CD4-positive, alpha-beta T cell treated with Interleukin-1 beta for 1 hour (primary cell): ENCODE data around the gene DNAJC12.
"Not testable (repeated sequence)": the region's sequence is repeated elsewhere in the genome, so short reads cannot be mapped to it uniquely, and the experiment has no call there.

ENCODE experiments used
- DNase-seq, 2 donors: peaks; one replicate each; pipeline ENCODE4 v3.0.0-alpha.2; 2020 to 2022

Gene DNAJC12

DNA sequence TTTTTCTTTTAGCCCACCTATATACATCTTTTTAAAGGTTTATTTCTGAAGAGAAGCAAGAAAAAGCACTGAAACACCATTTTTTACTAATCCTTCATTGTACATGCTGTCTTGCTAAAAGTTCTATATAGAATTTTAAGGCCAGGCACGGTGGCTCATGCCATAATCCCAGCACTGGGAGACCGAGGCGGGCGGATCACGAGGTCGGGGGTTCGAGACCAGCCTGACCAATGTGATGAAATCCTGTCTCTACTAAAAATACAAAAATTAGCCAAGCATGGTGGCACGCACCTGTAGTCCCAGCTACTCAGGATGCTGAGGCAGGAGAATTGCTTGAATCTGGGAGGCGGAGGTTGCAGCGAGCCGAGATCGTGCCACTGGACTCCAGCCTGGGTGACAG is 1.5 kb upstream of the DNAJC12 start:
- not testable (repeated sequence) for DNase-seq

DNA sequence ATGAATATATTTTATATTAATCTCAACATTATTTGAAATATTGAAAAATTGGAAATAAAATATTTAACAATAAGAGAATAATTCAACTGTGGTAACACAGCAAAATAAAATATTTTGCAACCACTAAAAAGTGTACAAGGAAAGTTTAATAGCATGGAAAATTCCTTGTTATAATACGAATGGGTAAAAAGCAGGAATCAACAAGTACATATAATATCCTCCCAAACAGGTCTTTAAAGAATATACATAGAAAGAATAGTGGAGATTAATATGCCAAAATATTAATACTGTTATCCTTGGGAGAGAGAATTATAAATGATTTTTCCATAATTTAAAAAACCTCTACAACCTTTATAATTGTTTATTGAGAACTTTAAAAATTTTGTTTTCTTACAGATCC is 1.0 kb downstream of the DNAJC12 start:
- no peak for DNase-seq

DNA sequence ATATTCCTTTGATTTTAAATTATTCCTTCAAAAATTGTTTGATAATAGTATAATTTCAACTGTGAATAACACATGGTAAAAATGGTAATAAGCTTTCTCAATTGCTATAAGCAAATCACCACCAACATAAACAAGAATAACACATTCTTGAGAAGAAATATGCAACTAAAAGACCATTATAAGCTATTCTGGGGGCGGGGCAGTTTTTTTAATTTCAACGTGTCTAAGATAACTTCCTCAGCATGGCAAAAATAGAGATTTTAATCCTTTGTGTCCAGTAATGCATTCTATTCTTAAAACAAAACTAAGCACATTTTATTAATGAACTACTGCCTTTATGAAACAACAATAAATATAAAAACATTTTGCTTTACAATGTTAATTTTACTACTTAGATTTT is 1.5 kb downstream of the DNAJC12 start:
- no peak for DNase-seq

DNA sequence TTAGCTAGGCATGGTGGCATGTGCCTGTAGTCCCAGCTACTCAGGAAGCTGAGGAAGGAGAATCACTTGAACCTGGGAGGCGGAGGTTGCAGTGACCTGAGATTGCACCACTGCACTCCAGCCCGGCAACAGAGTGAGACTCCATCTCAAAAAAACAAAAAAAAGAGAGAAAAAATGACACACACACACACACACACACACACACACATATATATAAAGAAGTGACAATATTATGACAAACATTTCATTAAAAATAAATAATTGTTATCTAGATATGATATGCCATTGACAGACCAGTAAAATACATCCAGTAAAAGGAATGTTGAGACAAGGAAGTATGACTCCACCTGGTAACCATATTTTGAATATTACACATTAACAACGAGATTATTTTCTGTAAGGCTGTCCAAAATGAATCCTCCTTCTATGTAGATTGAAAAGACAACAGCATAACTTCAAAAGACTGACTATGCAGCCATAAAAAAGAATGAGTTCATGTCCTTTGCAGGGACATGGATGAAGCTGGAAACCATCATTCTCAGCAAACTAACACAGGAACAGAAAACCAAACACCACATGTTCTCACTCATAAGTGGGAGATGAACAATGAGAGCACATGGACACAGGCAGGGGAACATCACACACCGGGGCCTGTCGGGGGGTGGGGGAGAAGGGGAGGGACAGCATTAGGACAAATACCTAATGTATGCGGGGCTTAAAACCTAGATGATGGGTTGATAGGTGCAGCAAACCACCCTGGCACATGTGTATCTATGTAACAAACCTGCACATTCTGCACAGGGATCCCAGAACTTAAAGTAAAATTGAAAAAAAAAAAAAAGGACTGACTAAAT is 2.2 kb downstream of the DNAJC12 start:
- not testable (repeated sequence) for DNase-seq

DNA sequence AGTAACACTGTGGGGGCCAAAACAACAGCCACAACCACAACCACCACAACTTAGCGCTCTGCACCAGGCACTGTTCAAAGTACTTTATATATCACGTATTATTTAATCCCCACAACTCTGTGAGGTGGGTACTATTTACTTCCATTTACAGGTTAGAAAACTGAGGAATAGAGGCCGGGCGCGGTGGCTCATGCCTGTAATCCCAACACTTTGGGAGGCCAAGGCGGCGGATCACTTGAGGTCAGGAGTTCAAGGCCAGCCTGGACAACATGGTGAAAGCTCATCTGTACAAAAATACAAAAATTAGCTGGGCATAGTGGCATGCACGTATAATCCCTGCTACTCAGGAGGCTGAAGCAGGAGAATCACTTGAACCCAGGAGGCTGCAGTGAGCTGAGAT is 3.6 kb downstream of the DNAJC12 start:
- no peak for DNase-seq

DNA sequence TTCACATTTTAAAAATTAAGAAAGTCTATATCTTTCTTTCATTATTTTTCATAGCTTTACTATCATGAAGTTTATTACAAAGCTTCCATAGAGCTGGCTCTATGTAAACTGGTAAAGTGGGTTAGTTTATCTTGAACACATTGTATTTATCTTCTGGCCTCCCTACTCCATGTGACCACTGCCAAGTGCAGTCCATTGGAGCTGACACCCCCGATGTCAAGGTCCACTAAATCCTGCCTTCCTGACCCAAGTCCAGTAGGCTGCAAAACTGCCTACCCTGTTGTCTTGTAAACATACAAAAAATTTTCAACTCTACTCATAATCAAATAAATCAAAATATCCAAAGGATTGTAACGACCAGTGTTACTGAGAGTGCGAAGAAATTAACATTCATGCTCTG is 10.2 kb downstream of the DNAJC12 start:
- DNase-seq: no peak

DNA sequence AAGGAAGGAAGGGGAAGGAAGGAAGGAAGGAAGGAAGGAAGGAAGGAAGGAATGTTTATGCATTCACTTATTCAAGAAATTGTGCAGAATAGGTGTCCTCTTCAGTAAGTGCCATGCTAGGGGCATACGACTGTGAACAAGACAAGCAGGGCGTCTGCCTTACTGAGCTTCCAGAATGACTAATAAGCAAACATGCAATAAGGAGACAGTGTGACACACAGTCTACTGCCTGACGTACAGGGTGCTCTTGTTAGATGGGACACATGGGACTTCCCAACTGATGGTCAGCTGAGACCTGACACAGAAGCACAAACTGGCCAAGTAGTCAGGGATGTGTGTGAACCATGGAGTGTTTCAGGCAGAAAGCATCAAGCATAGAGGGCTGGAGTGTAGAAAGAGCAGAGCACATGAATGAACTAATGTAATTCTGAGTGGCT is 18.2 kb downstream of the DNAJC12 start:
- no peak for DNase-seq

DNA sequence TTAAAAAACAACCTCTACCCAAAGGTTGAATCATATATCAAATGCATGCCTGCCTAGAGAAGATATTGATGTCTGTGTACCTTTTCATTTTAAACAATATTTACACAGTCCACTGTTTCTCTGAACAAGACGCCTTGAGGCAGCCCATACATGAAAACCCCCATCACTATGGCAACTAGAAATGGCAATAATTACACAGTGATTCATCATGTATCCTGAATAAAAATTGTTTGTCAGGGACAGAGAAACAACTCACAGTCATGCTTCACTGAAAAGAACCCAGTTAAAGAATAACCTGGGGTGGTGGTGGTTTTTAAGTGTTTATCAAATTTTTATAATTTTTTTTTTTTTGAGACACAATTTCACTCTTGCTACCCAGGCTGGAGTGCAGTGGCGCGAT is 19.7 kb downstream of the DNAJC12 start:
- no peak for DNase-seq

DNA sequence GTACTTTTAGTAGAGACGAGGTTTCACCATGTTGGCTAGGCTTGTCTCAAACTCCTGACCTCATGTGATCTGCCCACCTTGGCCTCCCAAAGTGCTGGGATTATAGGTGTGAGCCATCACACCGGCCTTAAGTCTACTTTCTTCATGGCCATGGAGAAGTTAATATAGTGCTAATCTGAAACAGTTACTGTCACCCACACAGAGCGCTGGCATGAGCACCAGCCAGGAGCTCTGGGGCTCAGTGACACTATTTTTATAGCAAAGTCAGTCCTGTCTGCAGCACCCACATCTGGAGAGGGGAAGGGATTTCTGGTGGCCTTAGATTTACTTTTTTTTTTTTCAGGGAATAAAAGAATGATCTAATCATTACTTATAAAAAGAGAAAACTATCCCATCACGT is 21.3 kb downstream of the DNAJC12 start:
- DNase-seq: no peak

DNA sequence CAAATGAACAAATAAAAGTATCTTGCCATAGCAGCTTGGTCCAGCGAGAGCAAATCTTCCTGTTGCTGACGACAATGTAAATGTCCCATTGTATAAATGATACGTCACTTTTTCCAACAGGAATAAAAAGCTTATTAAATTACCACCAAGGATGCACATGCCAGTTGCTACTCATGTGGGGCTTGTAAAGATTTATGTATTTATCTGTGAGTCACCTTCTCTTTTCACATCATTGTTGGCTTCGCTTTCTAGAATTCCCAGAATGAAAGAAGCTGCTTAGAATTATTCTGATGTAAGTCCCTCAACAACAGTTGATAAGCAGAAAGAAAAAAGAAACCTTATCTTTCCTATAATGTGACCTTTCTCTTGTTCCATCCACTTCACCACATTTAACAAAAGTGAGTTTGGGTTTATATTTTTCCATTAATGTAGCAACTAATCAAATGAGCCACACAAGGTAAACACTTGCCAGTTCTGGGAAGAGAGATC is 22.4 kb downstream of the DNAJC12 start:
- no peak for DNase-seq

DNA sequence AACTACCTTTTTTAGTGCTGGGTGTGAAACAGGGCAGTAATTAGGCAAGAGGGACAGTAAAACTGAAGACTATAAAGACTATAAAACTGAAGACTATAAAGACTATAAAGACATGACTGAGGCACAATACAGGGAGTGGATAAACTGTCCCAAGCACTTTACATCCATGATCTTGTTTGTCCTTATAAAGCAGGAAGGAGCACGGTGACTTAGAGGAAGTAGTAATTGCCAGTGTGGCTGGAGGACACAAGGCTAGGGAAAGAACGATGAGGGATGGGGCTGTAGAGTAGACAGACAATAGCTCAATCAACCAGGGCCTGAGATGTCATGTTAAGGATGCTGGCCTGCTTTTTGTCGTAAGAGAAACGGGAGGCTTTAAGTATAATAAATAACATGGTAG is 26.0 kb downstream of the DNAJC12 start:
- no peak for DNase-seq

DNA sequence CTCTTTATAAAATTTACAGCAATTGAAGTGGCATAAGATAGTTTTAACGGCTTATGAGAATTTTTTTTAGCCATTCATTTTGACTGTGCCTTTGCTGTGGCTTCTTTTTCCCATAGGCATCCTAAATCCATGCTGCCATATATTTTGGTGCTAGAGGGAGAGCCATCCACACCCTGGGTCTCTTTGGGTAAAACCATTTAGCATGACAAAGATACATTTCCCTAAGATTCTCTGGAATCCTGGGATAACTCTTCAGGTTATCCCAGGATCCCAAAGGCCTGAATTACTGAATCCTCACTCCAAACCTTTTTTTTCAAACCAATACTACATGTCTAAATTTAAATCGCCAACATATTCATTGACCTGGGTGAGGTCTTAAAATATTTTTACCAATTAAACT is 28.9 kb downstream of the DNAJC12 start:
- DNase-seq: no peak

DNA sequence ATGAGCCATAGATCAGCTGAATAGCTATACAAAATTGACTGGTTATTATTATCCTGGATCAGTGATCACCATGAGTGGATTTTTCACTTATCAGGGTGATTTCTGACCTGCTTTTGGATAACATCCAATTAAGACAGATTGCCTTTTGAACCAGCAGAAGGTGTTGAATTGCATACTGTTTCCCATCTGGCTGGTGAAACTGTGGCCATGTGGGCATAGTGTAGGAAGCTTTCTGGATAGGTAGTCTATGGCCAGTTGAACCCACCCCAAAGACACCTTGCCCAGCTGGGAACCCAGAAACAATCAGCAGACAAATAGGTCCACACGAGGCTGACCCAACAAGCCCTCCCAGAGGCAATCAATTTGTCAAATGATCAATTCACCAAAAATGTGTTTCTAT is 29.3 kb downstream of the DNAJC12 start:
- no peak for DNase-seq

DNA sequence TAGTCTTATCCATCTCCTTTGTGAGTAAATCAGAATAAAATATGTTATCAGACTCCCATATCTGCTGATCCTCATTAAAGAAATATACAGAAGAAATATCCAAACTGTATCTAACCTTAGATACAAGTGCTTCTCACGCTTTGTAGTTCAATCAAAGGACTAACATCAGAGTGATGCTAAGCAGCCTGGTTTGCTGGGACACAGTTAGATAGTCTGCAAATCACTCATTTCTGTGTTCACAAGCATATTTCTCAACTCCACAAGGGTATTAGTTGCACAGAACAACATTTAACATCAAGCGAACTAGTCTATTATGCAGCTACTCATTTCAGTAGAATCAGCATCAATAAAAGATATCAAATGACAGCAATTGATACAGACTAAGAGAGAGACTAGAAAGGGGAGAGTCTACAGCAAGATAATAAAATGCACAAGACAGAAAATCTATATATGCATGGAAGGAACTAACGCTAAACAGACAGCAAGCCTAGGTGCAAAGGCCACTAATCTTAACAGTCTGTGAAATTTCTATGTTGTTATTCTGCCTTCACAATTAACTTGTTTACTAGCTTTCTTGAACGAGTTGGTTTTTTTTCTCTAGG is 30.0 kb downstream of the DNAJC12 start:
- no peak for DNase-seq

DNA sequence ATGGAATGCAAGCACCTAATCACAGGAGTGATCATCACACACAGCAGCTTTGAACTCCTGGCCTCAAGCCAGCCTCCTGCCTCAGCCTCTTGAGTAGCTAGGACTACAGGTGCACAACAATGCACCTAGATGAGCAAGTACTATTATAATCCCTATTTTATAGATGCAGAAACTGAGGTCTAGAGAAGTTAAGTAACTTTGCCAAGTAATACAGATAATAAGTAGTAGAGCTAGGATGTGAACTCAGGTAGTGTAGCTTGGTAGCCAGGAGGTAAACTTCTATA is 33.7 kb downstream of the DNAJC12 start:
- no peak for DNase-seq

DNA sequence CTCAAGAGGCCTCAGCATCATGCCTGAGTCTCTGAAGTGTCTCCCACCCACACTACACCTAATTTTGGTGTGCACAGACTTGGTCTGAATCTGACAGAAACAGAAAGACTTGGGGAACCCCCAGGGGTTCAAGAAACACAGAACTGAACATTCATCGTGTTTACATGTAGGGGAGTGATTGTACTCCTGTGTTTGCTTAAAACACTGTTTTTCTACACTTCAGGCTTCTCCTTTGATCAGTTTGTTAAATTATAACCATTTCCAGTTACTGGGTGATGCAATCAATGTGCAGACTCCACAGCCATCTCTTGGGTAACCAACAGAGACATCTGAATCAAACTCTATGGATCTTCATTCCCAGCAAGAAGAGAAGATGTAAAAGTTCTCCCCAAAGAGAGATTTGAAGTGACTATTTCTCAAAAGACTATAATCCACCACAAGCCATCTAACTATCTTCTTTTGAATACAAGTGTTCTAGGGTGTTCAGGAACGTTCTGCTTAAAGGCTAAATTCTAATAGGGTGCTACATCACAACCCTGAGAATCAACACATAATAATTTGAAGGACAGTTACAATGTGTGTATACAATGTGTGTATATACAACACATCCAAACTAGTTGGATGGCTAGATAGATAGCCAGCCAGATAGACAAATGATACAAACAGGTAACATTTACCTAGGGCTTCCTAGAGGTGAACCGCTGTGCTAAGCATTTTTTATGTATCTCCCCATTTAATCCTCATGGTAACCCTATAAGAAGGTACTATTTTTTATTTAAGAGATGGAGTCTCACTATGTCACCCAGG is 34.2 kb downstream of the DNAJC12 start:
- no peak for DNase-seq

DNA sequence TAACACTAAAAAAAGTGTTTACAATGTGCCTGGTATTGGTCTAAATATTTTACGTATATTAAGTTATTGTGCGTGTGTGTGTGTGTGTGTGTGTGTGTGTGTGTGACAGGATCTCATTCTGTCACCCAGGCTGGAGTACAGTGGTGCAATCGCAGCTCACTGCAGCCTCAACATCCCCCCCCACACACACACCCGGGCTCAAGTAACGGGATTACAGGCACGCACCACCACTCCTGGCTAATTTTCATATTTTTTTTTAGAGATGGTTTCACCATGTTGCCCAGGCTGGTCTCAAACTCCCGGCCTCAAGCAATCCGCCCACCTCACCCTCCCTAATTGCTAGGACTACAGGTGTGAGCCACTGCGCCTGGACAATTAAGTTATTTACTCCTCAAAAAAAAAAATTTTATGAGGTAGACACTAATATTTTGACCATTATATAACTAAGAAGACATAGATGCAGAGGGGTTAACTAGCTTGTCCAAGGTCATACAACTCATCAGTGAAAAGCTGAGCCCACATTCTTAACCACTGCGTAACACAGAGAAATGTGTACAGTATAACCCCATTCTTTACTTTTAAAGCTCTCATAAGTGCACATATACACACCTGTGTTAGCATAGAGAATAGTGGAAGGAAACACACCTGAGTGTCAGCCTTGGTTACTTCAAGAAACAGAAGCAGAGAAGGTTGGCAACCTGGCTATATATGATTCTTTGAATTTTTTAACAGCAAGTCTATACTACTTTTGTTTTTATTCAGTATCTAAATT is 35.0 kb downstream of the DNAJC12 start:
- no peak for DNase-seq

DNA sequence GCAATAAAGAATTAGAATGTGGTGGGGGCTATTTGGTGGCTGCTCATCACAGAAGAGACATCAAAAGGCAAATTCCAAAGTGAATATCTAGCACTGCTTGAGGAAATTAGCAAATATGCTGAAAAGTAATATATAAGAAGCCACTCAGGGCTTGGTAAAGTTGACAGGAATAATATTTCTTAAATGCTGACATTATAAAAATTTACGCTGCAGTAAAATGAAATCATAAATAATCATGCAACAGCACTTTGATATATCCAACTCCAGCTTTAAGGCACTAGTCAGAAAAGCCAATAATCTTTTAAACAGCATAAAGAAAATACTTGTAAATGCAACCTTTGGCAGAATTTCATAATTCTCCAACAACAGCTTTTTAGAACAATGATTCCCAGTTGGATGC is 36.9 kb downstream of the DNAJC12 start:
- no peak for DNase-seq

DNA sequence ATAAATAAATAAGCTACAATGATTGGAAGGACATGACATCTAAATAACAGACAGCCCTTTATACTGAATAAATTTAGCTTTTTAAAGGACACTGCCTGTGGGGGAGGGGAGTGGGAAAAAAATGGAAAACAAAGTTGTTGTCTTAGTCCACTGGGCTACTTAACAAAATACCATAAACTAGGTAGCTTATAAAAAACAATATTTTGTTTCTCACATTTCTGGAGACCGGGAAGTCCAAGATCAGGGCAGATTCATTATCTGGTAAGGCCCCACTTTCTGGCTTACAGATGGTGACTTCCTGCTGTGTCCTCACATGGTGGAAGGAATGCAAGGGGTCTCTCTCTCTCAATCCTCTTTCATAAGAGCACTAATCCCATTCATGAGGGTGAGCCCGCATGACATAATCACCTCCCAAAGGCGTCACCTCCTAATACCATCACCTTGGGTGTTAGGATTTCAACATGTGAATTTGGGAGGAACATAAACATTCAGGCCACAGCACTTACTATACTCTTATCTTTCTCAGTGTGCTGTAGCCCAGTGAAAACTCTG is 43.0 kb downstream of the DNAJC12 start:
- DNase-seq: no peak

DNA sequence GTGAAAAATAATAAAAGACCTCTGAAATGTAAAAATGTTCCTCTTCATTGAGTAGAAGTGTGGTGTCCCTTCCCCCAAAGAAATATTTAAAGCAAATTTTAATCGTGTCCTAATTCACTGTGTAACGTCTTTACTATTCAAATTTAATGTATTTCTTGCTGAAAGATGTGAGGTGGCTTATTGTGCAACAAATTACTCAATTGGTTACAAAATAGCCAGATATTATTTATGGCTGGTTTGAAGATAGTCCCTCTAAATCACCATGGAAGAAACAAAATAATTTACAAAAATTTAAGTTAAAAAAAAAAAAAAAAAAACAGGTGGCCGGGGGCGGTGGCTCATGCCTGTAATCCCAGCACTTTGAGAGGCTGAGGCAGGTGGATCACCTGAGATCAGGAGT is 43.7 kb downstream of the DNAJC12 start:
- no peak for DNase-seq

DNA sequence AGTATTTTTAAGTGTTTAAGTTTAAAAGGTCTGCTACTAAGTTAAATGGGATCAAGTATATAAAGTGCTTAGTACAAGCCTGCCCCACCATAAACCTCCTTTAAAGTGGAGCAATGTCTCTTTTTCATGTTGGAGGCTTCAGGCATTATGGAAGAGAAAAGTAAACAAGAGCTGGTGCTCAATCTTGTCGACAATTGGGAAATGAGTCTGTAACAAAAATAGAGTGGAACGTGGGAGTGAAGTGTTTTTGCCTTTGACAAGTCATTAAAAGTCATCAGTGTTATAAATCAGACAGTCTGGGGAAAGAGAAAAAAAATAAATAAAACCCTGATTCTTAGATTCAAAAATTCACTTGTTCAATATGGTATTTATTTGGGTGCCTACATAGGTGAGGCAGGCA is 44.7 kb downstream of the DNAJC12 start:
- DNase-seq: no peak

DNA sequence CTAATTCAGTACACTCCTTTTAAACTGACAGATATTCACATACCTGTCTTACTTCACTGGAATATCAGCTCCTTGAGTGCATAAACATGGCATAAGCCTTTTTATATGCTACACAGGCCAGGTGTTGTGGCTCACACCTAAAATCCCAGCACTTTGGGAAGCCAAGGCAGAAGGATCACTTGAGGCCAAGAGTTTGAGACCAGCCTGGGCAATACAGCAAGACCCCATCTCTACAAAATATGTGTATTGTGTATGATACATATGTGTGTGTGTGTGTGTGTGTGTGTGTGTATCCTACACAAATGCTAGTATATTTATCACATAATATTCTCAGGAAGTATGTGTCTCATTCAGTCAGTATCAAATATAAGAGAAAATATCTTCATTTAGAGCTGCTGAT is 45.3 kb downstream of the DNAJC12 start:
- DNase-seq: no peak
